HEK293T (cell line): ENCODE measurements around the gene TRIM39.

Source experiments
- ARNT ChIP-seq: fragments of 450-650 bp; IDR thresholded peaks from 2 replicates; pipeline ENCODE4 v1.6.1; 2017; ENCODE audit warnings: mild to moderate bottlenecking
- BHLHE40 ChIP-seq: fragments of 450-650 bp; IDR thresholded peaks from 2 replicates; pipeline ENCODE4 v1.6.1; 2016; ENCODE audit warnings: mild to moderate bottlenecking, moderate library complexity, borderline replicate concordance
- CTBP1 ChIP-seq: fragments of 450-650 bp; IDR thresholded peaks from 2 replicates; pipeline ENCODE4 v1.6.1; 2016; ENCODE audit warnings: borderline replicate concordance
- ELF4 ChIP-seq: fragments of 450-650 bp; IDR thresholded peaks from 2 replicates; pipeline ENCODE4 v1.6.1; 2017; ENCODE audit warnings: antibody characterized with exemption
- FOXA1 ChIP-seq: fragments of 450-650 bp; IDR thresholded peaks from 2 replicates; pipeline ENCODE4 v1.6.1; 2016; ENCODE audit warnings: mild to moderate bottlenecking
- FOXK2 ChIP-seq: fragments of 450-650 bp; IDR thresholded peaks from 2 replicates; pipeline ENCODE4 v1.6.1; 2016; ENCODE audit warnings: mild to moderate bottlenecking
- FOXM1 ChIP-seq: fragments of 450-650 bp; IDR thresholded peaks from 2 replicates; pipeline ENCODE4 v1.6.1; 2017; ENCODE audit warnings: mild to moderate bottlenecking, borderline replicate concordance
- HDGF ChIP-seq: fragments of 450-650 bp; IDR thresholded peaks from 2 replicates; pipeline ENCODE4 v1.6.1; 2017; ENCODE audit warnings: antibody characterized with exemption, borderline replicate concordance
- NFRKB ChIP-seq: fragments of 450-650 bp; IDR thresholded peaks from 2 replicates; pipeline ENCODE4 v1.6.1; 2016; ENCODE audit warnings: mild to moderate bottlenecking, moderate library complexity
- SP1 ChIP-seq: fragments of 450-650 bp; IDR thresholded peaks from 2 replicates; pipeline ENCODE4 v1.6.1; 2017
- SUZ12 ChIP-seq: fragments of 450-650 bp; IDR thresholded peaks from 2 replicates; pipeline ENCODE4 v1.6.1; 2016; ENCODE audit warnings: mild to moderate bottlenecking
- TARDBP ChIP-seq: fragments of 450-650 bp; IDR thresholded peaks from 2 replicates; pipeline ENCODE4 v1.6.1; 2016
- ZNF384 ChIP-seq: fragments of 450-650 bp; IDR thresholded peaks from 2 replicates; pipeline ENCODE4 v1.6.1; 2016
- TF ChIP-seq, protein P1 (sequence below): fragments of 450-650 bp; IDR thresholded peaks from 2 replicates; pipeline ENCODE4 v1.6.1; 2016

DNA sequence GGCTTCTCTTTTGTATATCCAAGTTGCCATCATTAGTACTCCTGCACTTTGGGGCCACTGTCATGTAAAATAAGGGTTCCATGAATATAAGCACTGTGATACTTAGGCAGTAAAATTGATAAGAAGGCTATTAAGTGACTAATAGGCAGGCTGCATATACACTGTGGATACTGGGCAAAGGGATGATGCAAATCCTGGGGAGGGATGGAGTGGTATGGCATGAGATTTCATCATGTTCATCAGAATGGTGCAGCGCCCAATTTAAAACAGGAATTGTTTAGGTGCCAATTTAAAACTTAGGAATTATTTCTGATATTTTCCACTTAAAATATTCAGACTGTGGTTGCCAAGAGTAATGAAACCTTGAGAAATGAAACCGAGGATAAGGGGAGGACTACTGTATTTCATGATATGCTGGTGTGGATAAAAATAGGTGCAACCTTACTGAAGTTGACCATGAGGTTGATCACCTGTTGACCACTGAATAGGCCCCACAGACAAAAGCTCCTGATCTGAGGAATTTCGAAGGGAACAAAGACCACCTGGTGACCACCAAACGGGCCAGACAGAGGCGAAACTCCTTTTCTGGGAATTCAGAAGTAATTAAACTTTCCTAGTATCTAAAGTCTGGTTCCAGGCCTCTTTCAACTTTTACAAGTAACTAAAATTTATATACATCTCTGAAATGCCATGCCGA lies 4.9 kb upstream of the TRIM39 start:
- TF ChIP-seq FOXM1 (no peak), ARNT (no peak), FOXK2 (no peak), HDGF (no peak), SUZ12 (no peak), SP1 (no peak), BHLHE40 (no peak), TARDBP (no peak), ELF4 (no peak), FOXA1 (no peak), ZNF384 (no peak), NFRKB (no peak), CTBP1 (no peak)
- TF ChIP-seq, protein P1, sequence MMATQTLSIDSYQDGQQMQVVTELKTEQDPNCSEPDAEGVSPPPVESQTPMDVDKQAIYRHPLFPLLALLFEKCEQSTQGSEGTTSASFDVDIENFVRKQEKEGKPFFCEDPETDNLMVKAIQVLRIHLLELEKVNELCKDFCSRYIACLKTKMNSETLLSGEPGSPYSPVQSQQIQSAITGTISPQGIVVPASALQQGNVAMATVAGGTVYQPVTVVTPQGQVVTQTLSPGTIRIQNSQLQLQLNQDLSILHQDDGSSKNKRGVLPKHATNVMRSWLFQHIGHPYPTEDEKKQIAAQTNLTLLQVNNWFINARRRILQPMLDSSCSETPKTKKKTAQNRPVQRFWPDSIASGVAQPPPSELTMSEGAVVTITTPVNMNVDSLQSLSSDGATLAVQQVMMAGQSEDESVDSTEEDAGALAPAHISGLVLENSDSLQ: no peak
